H1 (cell line): ENCODE measurements around the gene EFHC1. TPM values are rescaled to one million over a fixed set of nuclear protein-coding genes. Genes with fewer than 3 reads are reported as not detected.

Experiments used
- CTCF ChIA-PET: fragments of 300-600 bp; sonication (Branson Sonifier 250); formaldehyde crosslinking; loops from one replicate; lab custom pipeline; 2021; ENCODE audit not compliant: partially characterized antibody; lab: Charles Lee
- POLR2A ChIA-PET: fragments of 300-600 bp; sonication (Branson Sonifier 250); formaldehyde crosslinking; loops from one replicate; lab custom pipeline; 2021; ENCODE audit warnings: inconsistent platforms; ENCODE audit not compliant: partially characterized antibody; lab: Charles Lee
- DNase-seq, 2 experiments: peaks; one replicate each; pipeline versions ENCODE4 v3.0.0 to v3.0.0-alpha.2; 2010 to 2022; ENCODE audit warnings: low spot score in 2 of 2, low read depth in 1 of 2, mixed read lengths in 1 of 2
- FAIRE-seq: peaks from 2 replicates; lab custom pipeline; 2011; peaks lifted over from hg19 to GRCh38; lab: Jason Lieb, UNC
- H2AFZ ChIP-seq: 2 replicates; pipeline ENCODE4 v1.8.1; 2012; ENCODE audit warnings: low read length, inconsistent platforms
- H2AK5ac ChIP-seq: 2 replicates; pipeline ENCODE4 v1.6.1; 2013; ENCODE audit warnings: low read depth, low read length
- H2BK120ac ChIP-seq: replicated peaks from 2 replicates; pipeline ENCODE3; 2013; ENCODE audit warnings: low read depth, low read length, inconsistent platforms
- H2BK12ac ChIP-seq: 2 replicates; pipeline ENCODE4 v1.6.1; 2013; ENCODE audit warnings: low read depth, low read length
- H2BK15ac ChIP-seq: 2 replicates; pipeline ENCODE4 v1.6.1; 2013; ENCODE audit warnings: low read length
- H2BK20ac ChIP-seq: 2 replicates; pipeline ENCODE4 v1.6.1; 2013; ENCODE audit warnings: low read length
- H2BK5ac ChIP-seq: 2 replicates; pipeline ENCODE4 v1.6.1; 2013; ENCODE audit warnings: low read depth, low read length
- H3K14ac ChIP-seq: 2 replicates; pipeline ENCODE4 v1.6.1; 2013; ENCODE audit warnings: inconsistent platforms; ENCODE audit not compliant: insufficient read length
- H3K18ac ChIP-seq: 2 replicates; pipeline ENCODE4 v1.6.1; 2013; ENCODE audit warnings: low read length; ENCODE audit errors: extremely low read depth
- H3K23ac ChIP-seq: 2 replicates; pipeline ENCODE4 v1.6.1; 2013; ENCODE audit warnings: inconsistent platforms; ENCODE audit not compliant: insufficient read length
- H3K23me2 ChIP-seq: 2 replicates; pipeline ENCODE4 v1.6.1; 2013; ENCODE audit warnings: low read depth, low read length
- H3K27ac ChIP-seq: 2 replicates; pipeline ENCODE4 v1.6.1; 2011; ENCODE audit warnings: low read depth, low read length, inconsistent platforms
- H3K27me3 ChIP-seq, 4 experiments: replicated peaks in 1 of 4; 1 replicate in 1 of 4; 2 replicates in 3 of 4; pipeline versions ENCODE4 v1.6.1 to v1.8.1; 2011 to 2013; ENCODE audit warnings: low read length in 3 of 4, mild to moderate bottlenecking in 3 of 4, inconsistent platforms in 2 of 4, mixed read lengths in 2 of 4, moderate library complexity in 1 of 4; ENCODE audit not compliant: control insufficient read depth in 3 of 4, insufficient read depth in 3 of 4; ENCODE audit errors: extremely low read depth in 1 of 4
- H3K36me3 ChIP-seq, 4 experiments: 2 replicates each; pipeline versions ENCODE4 v1.6.1 to v1.8.1; 2011 to 2013; ENCODE audit warnings: mild to moderate bottlenecking in 4 of 4, low read length in 3 of 4, moderate library complexity in 2 of 4, control low read depth in 1 of 4, inconsistent platforms in 1 of 4; ENCODE audit not compliant: insufficient read depth in 4 of 4, control insufficient read depth in 2 of 4
- H3K4ac ChIP-seq: replicated peaks from 2 replicates; pipeline ENCODE3; 2013; ENCODE audit warnings: low read length, low read depth, mixed read lengths, inconsistent platforms; ENCODE audit not compliant: insufficient read length
- H3K4me1 ChIP-seq, 4 experiments: replicated peaks in 1 of 4; 1 replicate in 1 of 4; 2 replicates in 3 of 4; pipeline versions ENCODE4 v1.6.1 to v1.8.1; 2011 to 2013; ENCODE audit warnings: low read length in 3 of 4, inconsistent platforms in 2 of 4, mixed read lengths in 1 of 4; ENCODE audit not compliant: insufficient read depth in 4 of 4, control insufficient read depth in 3 of 4
- H3K4me2 ChIP-seq, 2 experiments: 2 replicates each; pipeline versions ENCODE4 v1.6.1 to v1.8.1; 2011 to 2013; ENCODE audit warnings: low read depth in 2 of 2, low read length in 2 of 2, control low read depth in 1 of 2, inconsistent platforms in 1 of 2, mild to moderate bottlenecking in 1 of 2; ENCODE audit not compliant: insufficient read depth in 1 of 2
- H3K4me3 ChIP-seq, 4 experiments: fragments of 200-600, 300-600 bp in 1 of 4; sonication (generic), shearing (Covaris generic), sonication (Bioruptor Twin) in 1 of 4; 2 replicates each; pipeline versions ENCODE4 v1.5.1 to v1.8.1; 2011 to 2016; ENCODE audit warnings: low read length in 4 of 4, low read depth in 3 of 4, control low read depth in 2 of 4, inconsistent platforms in 2 of 4, mild to moderate bottlenecking in 2 of 4, mixed read lengths in 1 of 4, moderate library complexity in 1 of 4; ENCODE audit not compliant: insufficient read depth in 2 of 4; ENCODE audit errors: extremely low read depth in 1 of 4
- H3K56ac ChIP-seq: replicated peaks from 2 replicates; pipeline ENCODE3; 2013; ENCODE audit warnings: low read depth, mild to moderate bottlenecking, mixed read lengths, low read length, inconsistent platforms; ENCODE audit not compliant: insufficient read length
- H3K79me1 ChIP-seq: 2 replicates; pipeline ENCODE4 v1.6.1; 2013; ENCODE audit warnings: low read depth, low read length, control low read depth
- H3K79me2 ChIP-seq, 2 experiments: 2 replicates each; pipeline versions ENCODE4 v1.6.1 to v1.8.1; 2012 to 2013; ENCODE audit warnings: low read length in 2 of 2, mild to moderate bottlenecking in 2 of 2, inconsistent platforms in 1 of 2; ENCODE audit not compliant: insufficient read depth in 2 of 2, control insufficient read depth in 1 of 2
- H3K9ac ChIP-seq, 4 experiments: replicated peaks in 1 of 4; 1 replicate in 1 of 4; 2 replicates in 3 of 4; pipeline versions ENCODE4 v1.6.1 to v1.8.1; 2011 to 2013; ENCODE audit warnings: low read depth in 3 of 4, low read length in 3 of 4, control low read depth in 2 of 4, mild to moderate bottlenecking in 2 of 4, moderate library complexity in 2 of 4, inconsistent platforms in 1 of 4; ENCODE audit errors: extremely low read depth in 1 of 4
- H3K9me3 ChIP-seq, 2 experiments: 2 replicates each; pipeline versions ENCODE4 v1.6.1 to v1.8.1; 2012 to 2013; ENCODE audit warnings: mild to moderate bottlenecking in 2 of 2, moderate library complexity in 2 of 2, control low read depth in 1 of 2, inconsistent platforms in 1 of 2, low read depth in 1 of 2, low read length in 1 of 2, mixed read lengths in 1 of 2; ENCODE audit not compliant: insufficient read depth in 2 of 2
- H4K20me1 ChIP-seq, 2 experiments: replicated peaks in 1 of 2; 2 replicates each; pipeline versions ENCODE3 to v1.8.1; 2011 to 2013; ENCODE audit warnings: inconsistent platforms in 2 of 2, low read length in 2 of 2, mild to moderate bottlenecking in 1 of 2; ENCODE audit not compliant: insufficient read depth in 2 of 2, control insufficient read depth in 1 of 2
- H4K5ac ChIP-seq: 2 replicates; pipeline ENCODE4 v1.6.1; 2013; ENCODE audit warnings: low read length, low read depth, mixed read lengths, inconsistent platforms; ENCODE audit not compliant: insufficient read length
- H4K8ac ChIP-seq: 2 replicates; pipeline ENCODE4 v1.8.0; 2013; ENCODE audit warnings: mild to moderate bottlenecking, moderate library complexity, low read length, inconsistent platforms; ENCODE audit not compliant: insufficient read depth; ENCODE audit errors: extremely low read depth
- H4K91ac ChIP-seq: replicated peaks from 2 replicates; pipeline ENCODE3; 2013; ENCODE audit warnings: low read length, mixed read lengths, inconsistent platforms; ENCODE audit not compliant: insufficient read length
- CREB1 ChIP-seq: IDR thresholded peaks from 2 replicates; pipeline ENCODE4 v1.6.1; 2012; ENCODE audit warnings: inconsistent platforms
- POLR2A ChIP-seq, 2 experiments: IDR thresholded peaks; 1 replicate in 1 of 2; 2 replicates in 1 of 2; pipeline ENCODE4 v1.6.1; 2011; ENCODE audit warnings: low read depth in 2 of 2, low read length in 2 of 2, mild to moderate bottlenecking in 2 of 2; ENCODE audit errors: control extremely low read depth in 1 of 2
- RAD21 ChIP-seq, 2 experiments: IDR thresholded peaks in 1 of 2; conservative IDR thresholded peaks in 1 of 2; 2 replicates each; pipeline ENCODE4 v1.6.1; 2011; ENCODE audit warnings: low read depth in 2 of 2, low read length in 2 of 2, improper control_type of control experiment in 1 of 2, inconsistent platforms in 1 of 2, mild to moderate bottlenecking in 1 of 2, moderate library complexity in 1 of 2
- USF2 ChIP-seq: IDR thresholded peaks from 2 replicates; pipeline ENCODE4 v1.6.1; 2011; ENCODE audit warnings: low read length, improper control_type of control experiment
- WGBS, 2 experiments: shearing (Covaris generic) in 1 of 2; methylation state at CpG; one replicate each; pipeline versions ENCODE4 v1.1.6 to v1.1.7; 2013 to 2015; ENCODE audit warnings: low lambda C conversion rate in 2 of 2, mixed read lengths in 2 of 2, inconsistent platforms in 1 of 2, low coverage in 1 of 2, missing lambda C conversion rate in 1 of 2; ENCODE audit not compliant: insufficient replicate concordance in 2 of 2, insufficient coverage in 1 of 2, insufficient read length in 1 of 2; ENCODE audit errors: extremely low coverage in 1 of 2, missing lambda C conversion rate in 1 of 2; 5-methylcytosine and 5-hydroxymethylcytosine counted together
- polyA plus RNA-seq, 7 experiments: library from polyadenylated mRNA; depleted of rRNA in 3 of 7; stranded (reverse) in 5 of 7; unstranded in 2 of 7; fragments of >200 nt in 5 of 7; fragments of 200-250 nt in 2 of 7; gene quantifications; 1 replicate in 5 of 7; 2 replicates in 1 of 7; 4 replicates in 1 of 7; pipeline versions ENCODE4 v1.2.1 to v1.2.3, GENCODE V29; 2011 to 2013; ENCODE audit warnings: missing spikeins in 2 of 7, mixed read lengths in 2 of 7
- total RNA-seq: library from RNA; stranded (reverse); fragmentation: NEBNext Ultra II Directional; extraction: Animal tissue kit (Norgen Biotek cat#: 25700); gene quantifications from 2 replicates; pipeline ENCODE4 v1.2.1, GENCODE V29; 2021

The EFHC1 gene
- total and polyA plus RNA-seq, 2 of the 8 experiments (the other 6 are each of a cell fraction or from before 2014, with no cell fraction given), result 10.5 to 16.4 TPM

- Histone ChIP-seq H2AK5ac (no peak overlapping the region), H3K18ac (no peak overlapping the region), H2BK12ac (no peak overlapping the region), H3K27me3 (no peaks in the 10 kb centered on the region), H3K36me3 (peaks cover 0 to 4% (median 2%) of the 10 kb centered on the region in 4 experiments; a peak in 1 of 8 replicates), H3K79me2 (peaks cover 0 to 4% of the 10 kb centered on the region in 2 experiments; a peak in 3 of 4 replicates), H2BK20ac (no peak overlapping the region), H3K9me3 (no peaks in the 10 kb centered on the region), H4K5ac (no peak overlapping the region), H3K4ac (no peak overlapping the region), H4K20me1 (no peaks in the 10 kb centered on the region), H3K79me1 (0 out of 2 replicates have a peak, but pooled peaks cover 2% of the 10 kb centered on the region), H2BK5ac (no peak overlapping the region), H3K4me3 (no peak overlapping the region), H2BK120ac (no peak overlapping the region), H3K14ac (no peak overlapping the region), H3K27ac (no peak overlapping the region), H4K91ac (no peak overlapping the region), H3K4me2 (no peak overlapping the region), H2AFZ (no peak overlapping the region), H2BK15ac (no peak overlapping the region), H3K23ac (no peak overlapping the region), H3K23me2 (no peaks in the 10 kb centered on the region), H3K9ac (no peak overlapping the region), H4K8ac (no peak overlapping the region), H3K56ac (no peak overlapping the region), H3K4me1 (peaks cover 0 to 7% (median 4%) of the 10 kb centered on the region in 4 experiments; a peak in 3 of 7 replicates)
- FAIRE-seq, result no peak
- WGBS, 2 experiments, result 87% methylated on average over 5 of the region's 5 CpGs; no CpG with 5 or more reads in 1 of the 2 experiments
- CTCF ChIA-PET, result interaction anchor here (4.2 kb wide), 1 partner anchor 10 kb away, joined by 15 read pairs; no protein-coding TSS in a partner anchor
- DNase-seq, result no peak
- POLR2A ChIA-PET, result no interaction called here
- TF ChIP-seq RAD21 (IDR thresholded peaks at IDR 0.05 in 1 of 2, conservative IDR thresholded peaks at IDR 0.05 in 1 of 2; ENCODE audit: low read depth in 2 of 2, low read length in 2 of 2) (no peak), USF2 (no peak), CREB1 (no peak), POLR2A (IDR thresholded peaks at IDR 0.05; ENCODE audit: control extremely low read depth in 1 of 2, low read depth in 2 of 2, low read length in 2 of 2) (no peak)
Measured at GRCh38 chr6:52534363-52534762, 114.2 kb downstream of the EFHC1 start.
